ENCODE data around the gene SWSAP1. TPM values are rescaled to one million over a fixed set of nuclear protein-coding genes. Genes with fewer than 3 reads are reported as not detected.
"Not testable (repeated sequence)": the region's sequence is repeated elsewhere in the genome, so short reads cannot be mapped to it uniquely, and the experiment has no call there.

SWSAP1 gene
- total and polyA plus RNA-seq, 2 experiments from 2014 or later: 2.1 to 7.5 TPM

- H3K27me3 ChIP-seq: no peaks in the 10 kb centered on the region
- peak; percentile 94 to 97 for DNase-seq (ENCODE audit: low read depth in 1 of 2, low spot score in 1 of 2)
- peak within 1 kb of the TSS; percentile 66 for H3K4me3 ChIP-seq
- H3K4me1 ChIP-seq (ENCODE audit: low read depth): no peaks in the 10 kb centered on the region
- H3K9me3 ChIP-seq (ENCODE audit: low read depth): no peaks in the 10 kb centered on the region
- H3K36me3 ChIP-seq: no peaks in the 10 kb centered on the region
- no peak for TF ChIP-seq CTCF (IDR thresholded peaks at IDR 0.05; ENCODE audit: low read depth, low read length)
- no peak within 1 kb of the TSS for H3K27ac ChIP-seq
These were observed 35.0 kb upstream of the SWSAP1 start, which contains the start of gene RAB3D for GRCh38 chr19:11339254-11340098. RAB3D (minus strand) TSS chr19:11339657; CDS start chr19:11337399, 2,258 bp downstream.

- not testable (repeated sequence) for H3K4me3 ChIP-seq; DNase-seq (ENCODE audit: low read depth in 1 of 2, low spot score in 1 of 2); H3K27me3 ChIP-seq; H3K27ac ChIP-seq; H3K36me3 ChIP-seq; H3K9me3 ChIP-seq (ENCODE audit: low read depth); H3K4me1 ChIP-seq (ENCODE audit: low read depth)
These were observed 34.4 kb upstream of the SWSAP1 start for GRCh38 chr19:11340099-11340467.

GRCh38 chr19:11342429-11342828 lies 32.0 kb upstream of the SWSAP1 start:
- Histone ChIP-seq H3K9me3 (ENCODE audit: low read depth) (no peaks in the 10 kb centered on the region), H3K36me3 (no peaks in the 10 kb centered on the region), H3K4me1 (ENCODE audit: low read depth) (no peaks in the 10 kb centered on the region), H3K27me3 (no peaks in the 10 kb centered on the region), H3K4me3 (no peak overlapping the region), H3K27ac (no peak overlapping the region)
- DNase-seq (ENCODE audit: low read depth in 1 of 2, low spot score in 1 of 2): no peak
- TF ChIP-seq CTCF (IDR thresholded peaks at IDR 0.05; ENCODE audit: low read depth, low read length): no peak

GRCh38 chr19:11345122-11345803 lies 29.2 kb upstream of the SWSAP1 start:
- DNase-seq (ENCODE audit: low read depth in 1 of 2, low spot score in 1 of 2): no peak
- Histone ChIP-seq H3K9me3 (ENCODE audit: low read depth) (no peaks in the 10 kb centered on the region), H3K36me3 (no peaks in the 10 kb centered on the region), H3K4me1 (ENCODE audit: low read depth) (no peaks in the 10 kb centered on the region), H3K27ac (no peak overlapping the region), H3K27me3 (no peaks in the 10 kb centered on the region), H3K4me3 (peak overlapping the region; percentile 67)
- TF ChIP-seq CTCF (IDR thresholded peaks at IDR 0.05; ENCODE audit: low read depth, low read length): no peak

- no peaks in the 10 kb centered on the region for H3K36me3 ChIP-seq
- peak within 1 kb of the TSS; percentile 67 for H3K4me3 ChIP-seq
- H3K4me1 ChIP-seq (ENCODE audit: low read depth): no peaks in the 10 kb centered on the region
- no peaks in the 10 kb centered on the region for H3K9me3 ChIP-seq (ENCODE audit: low read depth)
- DNase-seq (ENCODE audit: low read depth in 1 of 2, low spot score in 1 of 2): peak; percentile 99 to 100
- peak; percentile 7 for TF ChIP-seq CTCF (IDR thresholded peaks at IDR 0.05; ENCODE audit: low read depth, low read length)
- H3K27ac ChIP-seq: peak within 1 kb of the TSS; percentile 56
- no peaks in the 10 kb centered on the region for H3K27me3 ChIP-seq
These were observed 28.1 kb upstream of the SWSAP1 start, which contains the start of the genes CCDC159 and TMEM205 for GRCh38 chr19:11346104-11346940. CCDC159 (plus strand) TSS chr19:11346519; CDS start chr19:11346607, 88 bp downstream. TMEM205 (minus strand) TSS chr19:11346268; CDS start chr19:11345619, 649 bp downstream.
